IMR-90 (cell line): Measurements from ENCODE around the gene AP3S1. TPM values are rescaled to one million over a fixed set of nuclear protein-coding genes. Genes with fewer than 3 reads are reported as not detected.

Source experiments
- ATAC-seq: fragments of 200-7000 bp; cut with Tn5 transposase; 2 replicates; pipeline ENCODE4 v1.9.1; 2020; ENCODE audit warnings: low read depth, mild to moderate bottlenecking, moderate library complexity
- BruUV-seq: library from RNA; stranded (reverse); fragments of 400-500 nt; replicated peaks from 2 replicates; lab custom pipeline; 2021; lab: Mats Ljungman, UMichigan
- CTCF ChIA-PET: fragments of 300-600 bp; formaldehyde crosslinking; extraction: SDS; loops from one replicate; lab custom pipeline; 2021; ENCODE audit warnings: antibody characterized with exemption; lab: Yijun Ruan, JAX
- POLR2A ChIA-PET: fragments of 300-600 bp; sonication (Branson Sonifier 250); formaldehyde crosslinking; loops from one replicate; lab custom pipeline; 2022; ENCODE audit warnings: antibody characterized with exemption; ENCODE audit not compliant: unreplicated experiment; lab: Charles Lee
- DNase-seq: peaks from one replicate; pipeline ENCODE4 v3.0.0; 2013
- H2AFZ ChIP-seq: replicated peaks from 2 replicates; pipeline ENCODE3; 2013; ENCODE audit warnings: low read length, mild to moderate bottlenecking; ENCODE audit not compliant: poor library complexity
- H2AK5ac ChIP-seq: 2 replicates; pipeline ENCODE4 v1.6.1; 2013; ENCODE audit warnings: low read depth, low read length, inconsistent platforms
- H2AK9ac ChIP-seq: replicated peaks from 2 replicates; pipeline ENCODE3; 2013; ENCODE audit warnings: mild to moderate bottlenecking, low read depth, low read length, moderate library complexity; ENCODE audit not compliant: poor library complexity
- H2BK120ac ChIP-seq: 2 replicates; pipeline ENCODE4 v1.6.1; 2013; ENCODE audit warnings: low read depth, low read length, inconsistent platforms
- H2BK15ac ChIP-seq: 3 replicates; pipeline ENCODE4 v1.6.1; 2013; ENCODE audit warnings: low read depth, low read length, inconsistent platforms
- H2BK20ac ChIP-seq: 2 replicates; pipeline ENCODE4 v1.6.1; 2013; ENCODE audit warnings: low read depth, mild to moderate bottlenecking, inconsistent platforms, low read length, moderate library complexity
- H2BK5ac ChIP-seq: 2 replicates; pipeline ENCODE4 v1.6.1; 2013; ENCODE audit warnings: mild to moderate bottlenecking, low read depth, low read length, inconsistent platforms; ENCODE audit not compliant: poor library complexity, severe bottlenecking
- H3K14ac ChIP-seq: replicated peaks from 2 replicates; pipeline ENCODE4 v1.6.1; 2013; ENCODE audit warnings: low read depth, low read length, inconsistent platforms
- H3K18ac ChIP-seq: 2 replicates; pipeline ENCODE4 v1.6.1; 2013; ENCODE audit warnings: low read depth, low read length, control low read depth
- H3K23ac ChIP-seq: 2 replicates; pipeline ENCODE4 v1.6.1; 2013; ENCODE audit warnings: low read depth, low read length, inconsistent platforms
- H3K27ac ChIP-seq: 2 replicates; pipeline ENCODE4 v1.5.1; 2013; ENCODE audit warnings: mild to moderate bottlenecking, control low read depth, low read length; ENCODE audit not compliant: insufficient read depth
- H3K27me3 ChIP-seq: 2 replicates; pipeline ENCODE4 v1.6.1; 2013; ENCODE audit warnings: low read length; ENCODE audit not compliant: control insufficient read depth, insufficient read depth
- H3K36me3 ChIP-seq: 2 replicates; pipeline ENCODE4 v1.6.1; 2013; ENCODE audit warnings: low read length, mixed read lengths; ENCODE audit not compliant: control insufficient read depth, insufficient read depth
- H3K4ac ChIP-seq: 2 replicates; pipeline ENCODE4 v1.6.1; 2013; ENCODE audit warnings: low read depth, low read length, inconsistent platforms
- H3K4me1 ChIP-seq: 2 replicates; pipeline ENCODE4 v1.6.1; 2013; ENCODE audit warnings: low read length, mixed read lengths; ENCODE audit not compliant: control insufficient read depth, insufficient read depth
- H3K4me2 ChIP-seq: 2 replicates; pipeline ENCODE4 v1.6.1; 2013; ENCODE audit warnings: low read depth, mild to moderate bottlenecking, control low read depth, low read length, moderate library complexity
- H3K4me3 ChIP-seq: 2 replicates; pipeline ENCODE4 v1.5.1; 2013; ENCODE audit warnings: low read depth, mild to moderate bottlenecking, control low read depth, low read length, moderate library complexity; ENCODE audit not compliant: insufficient read depth
- H3K56ac ChIP-seq: 2 replicates; pipeline ENCODE4 v1.6.1; 2013; ENCODE audit warnings: low read length, inconsistent platforms; ENCODE audit not compliant: insufficient read depth; ENCODE audit errors: extremely low read depth
- H3K79me1 ChIP-seq, 2 experiments: 2 replicates each; pipeline ENCODE4 v1.6.1; 2013; ENCODE audit warnings: low read length in 2 of 2, inconsistent platforms in 1 of 2, low read depth in 1 of 2
- H3K9ac ChIP-seq: 2 replicates; pipeline ENCODE4 v1.6.1; 2013; ENCODE audit warnings: low read depth, low read length, control low read depth
- H3K9me1 ChIP-seq: 2 replicates; pipeline ENCODE4 v1.6.1; 2013; ENCODE audit warnings: low read length, inconsistent platforms; ENCODE audit not compliant: insufficient read depth
- H3K9me3 ChIP-seq: 2 replicates; pipeline ENCODE4 v1.6.1; 2013; ENCODE audit warnings: low read length; ENCODE audit not compliant: control insufficient read depth, insufficient read depth
- H4K20me1 ChIP-seq: 2 replicates; pipeline ENCODE4 v1.6.1; 2013; ENCODE audit warnings: low read length, inconsistent platforms; ENCODE audit not compliant: insufficient read depth
- H4K5ac ChIP-seq: 2 replicates; pipeline ENCODE4 v1.6.1; 2013; ENCODE audit warnings: mild to moderate bottlenecking, low read depth, low read length, control low read depth
- H4K8ac ChIP-seq, 2 experiments: 2 replicates each; pipeline ENCODE4 v1.6.1; 2013; ENCODE audit warnings: low read depth in 2 of 2, low read length in 2 of 2, control low read depth in 1 of 2, inconsistent platforms in 1 of 2
- H4K91ac ChIP-seq: 2 replicates; pipeline ENCODE4 v1.6.1; 2013; ENCODE audit warnings: low read depth, low read length, inconsistent platforms; ENCODE audit not compliant: insufficient read depth
- CEBPB ChIP-seq: IDR thresholded peaks from 2 replicates; pipeline ENCODE4 v1.6.1; 2012; ENCODE audit warnings: low read depth, low read length, improper control_type of control experiment
- FOS ChIP-seq: fragments of 150-350 bp; IDR thresholded peaks from 2 replicates; pipeline ENCODE4 v1.6.1; 2016; ENCODE audit warnings: low read depth, low read length
- MAZ ChIP-seq: IDR thresholded peaks from 2 replicates; pipeline ENCODE4 v1.6.1; 2012; ENCODE audit warnings: low read depth, mild to moderate bottlenecking, low read length, improper control_type of control experiment, moderate library complexity, borderline replicate concordance
- MXI1 ChIP-seq: IDR thresholded peaks from 2 replicates; pipeline ENCODE4 v1.6.1; 2012; ENCODE audit warnings: low read depth, mild to moderate bottlenecking, low read length, moderate library complexity, borderline replicate concordance
- POLR2A ChIP-seq: IDR thresholded peaks from 2 replicates; pipeline ENCODE4 v1.6.1; 2012; ENCODE audit warnings: mild to moderate bottlenecking, low read depth, low read length
- RAD21 ChIP-seq: IDR thresholded peaks from 2 replicates; pipeline ENCODE4 v1.6.1; 2012; ENCODE audit warnings: low read length, improper control_type of control experiment
- WGBS, 2 experiments: methylation state at CpG; one replicate each; pipeline versions ENCODE4 v1.1.5 to v1.1.7; 2013; ENCODE audit warnings: missing lambda C conversion rate in 2 of 2; ENCODE audit not compliant: insufficient read length in 1 of 2; ENCODE audit errors: extremely low coverage in 2 of 2; 5-methylcytosine and 5-hydroxymethylcytosine counted together
- dilution Hi-C: fragments of 300-500 bp; cut with HindIII; formaldehyde crosslinking; loops from one replicate; pipeline ENCODE4 v1.14.3; 2018; ENCODE audit warnings: low sequenced_read_pairs; ENCODE audit not compliant: unreplicated experiment
- in situ Hi-C: fragments of 300-500 bp; cut with MboI; formaldehyde crosslinking; loops from 3 replicates; pipeline ENCODE4 v1.14.3; 2019; ENCODE audit warnings: low sequenced_read_pairs, inconsistent platforms, mixed read lengths
- intact Hi-C: fragments of 100-400 bp; cut with micrococcal nuclease; formaldehyde crosslinking; loops from 2 replicates; pipeline ENCODE4 v1.10.0; 2022
- polyA plus RNA-seq, 3 experiments: library from polyadenylated mRNA; depleted of rRNA; stranded (reverse); fragments of >200 nt; gene quantifications; 2 replicates each; pipeline ENCODE4 v1.2.3, GENCODE V29; 2012; ENCODE audit warnings: low replicate concordance in 1 of 3
- total RNA-seq: library from RNA; depleted of rRNA; stranded (reverse); fragments of >200 nt; gene quantifications from 2 replicates; pipeline ENCODE4 v1.2.3, GENCODE V29; 2012

Gene AP3S1
- total and polyA plus RNA-seq, 2 of the 4 experiments (the other 2 are of a cell fraction): 21.9 to 73.1 TPM

DNA sequence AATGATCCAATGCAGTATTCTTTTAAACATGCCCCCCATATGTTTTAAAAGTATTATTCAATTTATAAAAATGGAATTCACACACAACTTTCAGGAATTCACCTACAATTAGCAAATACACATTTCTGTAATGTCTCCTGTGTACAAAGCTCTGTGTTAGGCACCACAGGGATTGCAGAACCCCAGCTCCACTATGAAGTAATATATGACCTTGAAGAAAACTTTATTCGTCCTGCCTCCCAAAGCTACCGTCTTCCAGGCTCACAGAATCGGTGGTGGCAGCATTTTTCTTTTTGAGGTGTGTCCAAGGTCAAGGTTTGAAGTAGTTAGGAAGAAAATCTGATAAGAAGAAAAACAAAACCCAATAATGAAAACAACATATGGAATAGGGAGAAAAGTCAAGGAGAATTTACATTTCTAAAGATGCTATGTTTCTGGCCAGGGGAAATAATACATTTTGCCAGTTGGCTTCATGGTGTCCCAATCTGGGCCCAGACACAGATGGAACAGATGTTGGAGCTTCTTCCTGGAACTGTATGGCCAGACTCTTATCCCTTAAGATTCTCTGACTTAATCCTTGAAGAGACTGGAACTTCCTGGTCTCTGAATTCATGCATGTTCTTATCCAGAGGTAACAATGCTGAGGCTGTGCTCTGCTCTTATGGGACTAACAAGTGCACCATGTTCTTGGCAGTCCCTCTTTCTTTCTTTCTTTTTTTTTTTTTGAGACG is 98.5 kb downstream of the AP3S1 start (continued):
- no peak for TF ChIP-seq RAD21
- TF ChIP-seq FOS: no peak

GRCh38 chr5:115941051-115941675 is 99.4 kb downstream of the AP3S1 start:
- H3K56ac ChIP-seq: peak overlapping the region; percentile 59
- H3K9me1 ChIP-seq: no peaks in the 10 kb centered on the region
- H3K4me1 ChIP-seq: no peaks in the 10 kb centered on the region
- H2AK9ac ChIP-seq: peak overlapping the region; percentile 56
- peak; percentile 96 for ATAC-seq
- H3K27me3 ChIP-seq: no peaks in the 10 kb centered on the region
- BruUV-seq: no TSS peak
- peak overlapping the region; percentile 92 for H2BK5ac ChIP-seq
- TF ChIP-seq MXI1: 0 out of 2 replicates have a peak, but pooled peaks have one; percentile 39
- TF ChIP-seq MAZ: no peak
- TF ChIP-seq CEBPB: peak; percentile 81
- TF ChIP-seq POLR2A: 0 out of 2 replicates have a peak, but pooled peaks have one; percentile 43
- peak overlapping the region; percentile 87 for H3K27ac ChIP-seq
- peak overlapping the region; percentile 32; the same call in 1 of the 2 replicates for H3K23ac ChIP-seq
- ChIA-PET POLR2A (interaction anchor here (0.6 to 1.1 kb wide), 2 partner anchors 13 to 94 kb away, joined by 3 to 6 read pairs; no protein-coding TSS in a partner anchor), CTCF (interaction anchor here (1.5 kb wide), 1 partner anchor 78 kb away, joined by 5 read pairs; no protein-coding TSS in a partner anchor)
- no peaks in the 10 kb centered on the region for H3K9me3 ChIP-seq
- H4K8ac ChIP-seq: peak overlapping the region; percentile 72 to 81
- WGBS, 2 experiments: 25% methylated on average over 2 of the region's 9 CpGs; no CpG with 5 or more reads in 1 of the 2 experiments
- intact Hi-C loops (no loop called here), in situ Hi-C loops (no loop called here), dilution Hi-C loops (no loop called here)
- peak; percentile 99 for DNase-seq
- peak overlapping the region; percentile 85 for H3K14ac ChIP-seq
- H3K18ac ChIP-seq: peak overlapping the region; percentile 67
- H2BK15ac ChIP-seq: peak overlapping the region; percentile 79; the same call in 1 of the 3 replicates
- H3K79me1 ChIP-seq: no peaks in the 10 kb centered on the region
- H2BK120ac ChIP-seq: peak overlapping the region; percentile 85
- H3K4me2 ChIP-seq: peak overlapping the region; percentile 56
- H2AK5ac ChIP-seq: peak overlapping the region; percentile 76; the same call in 1 of the 2 replicates
- no peaks in the 10 kb centered on the region for H3K36me3 ChIP-seq
- peak overlapping the region; percentile 62 for H3K4ac ChIP-seq
- H4K20me1 ChIP-seq: no peaks in the 10 kb centered on the region
- H2BK20ac ChIP-seq: peak overlapping the region; percentile 90
- peak overlapping the region; percentile 32; the same call in 1 of the 2 replicates for H3K9ac ChIP-seq
- H3K4me3 ChIP-seq: no peak overlapping the region
- H2AFZ ChIP-seq: peak overlapping the region; percentile 69
- peak overlapping the region; percentile 33; the same call in 1 of the 2 replicates for H4K5ac ChIP-seq
- peak overlapping the region; percentile 77 for H4K91ac ChIP-seq
